ENCODE data around the gene TPM4. TPM values are rescaled to one million over a fixed set of nuclear protein-coding genes. Genes with fewer than 3 reads are reported as not detected.

TPM4 gene
- total and polyA plus RNA-seq, 2 experiments from 2014 or later, result 223 to 288 TPM

DNA sequence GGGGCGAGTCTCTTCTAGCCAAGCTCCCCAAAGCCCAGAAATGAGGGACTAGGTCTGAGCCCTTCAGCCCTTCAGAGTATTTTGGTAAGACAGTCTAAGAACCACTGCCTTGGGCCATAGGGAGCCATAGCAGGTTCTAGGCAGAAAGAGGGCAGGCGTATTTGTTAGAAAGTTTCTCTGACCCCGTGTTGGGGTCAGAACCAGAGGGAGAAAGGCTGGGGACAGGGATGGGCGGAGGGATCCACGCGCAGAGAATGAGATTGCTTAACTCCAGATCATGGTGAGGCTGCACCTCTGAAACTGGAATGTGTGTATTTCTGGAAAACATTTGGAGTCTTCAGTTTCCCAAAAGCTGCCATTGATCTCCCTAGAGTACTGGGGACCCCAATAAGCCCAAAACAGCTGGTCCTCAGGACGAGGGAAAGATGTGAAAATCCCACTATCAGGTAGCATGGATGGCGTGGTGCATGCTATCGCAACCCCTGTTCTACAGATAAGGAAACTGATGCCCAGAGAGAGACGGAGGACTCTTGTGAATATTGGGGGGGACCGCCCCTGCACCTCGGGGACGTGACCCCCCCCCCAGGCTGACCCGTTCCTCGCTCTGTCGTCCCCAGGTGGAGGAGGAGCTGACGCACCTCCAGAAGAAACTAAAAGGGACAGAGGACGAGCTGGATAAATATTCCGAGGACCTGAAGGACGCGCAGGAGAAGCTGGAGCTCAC lies 703 bp upstream of the TPM4 start:
- Histone ChIP-seq H3F3A (replicated peaks; ENCODE audit: low read depth) (peaks cover 15% of the 10 kb centered on the region; the same call in 1 of the 2 replicates), H2AFZ (no peak overlapping the region), H3K27ac (ENCODE audit: low read depth) (peak overlapping the region; percentile 99), H3K4me3 (peak overlapping the region; percentile 90), H3K27me3 (ENCODE audit: insufficient read depth) (no peaks in the 10 kb centered on the region), H3K4me1 (ENCODE audit: insufficient read depth) (peaks cover 29% of the 10 kb centered on the region), H3K9me2 (ENCODE audit: insufficient read depth) (no peaks in the 10 kb centered on the region), H4K20me1 (replicated peaks; ENCODE audit: insufficient read depth) (no peaks in the 10 kb centered on the region; the same call in 1 of the 2 replicates), H3K4me2 (peak overlapping the region; percentile 81), H3K79me2 (replicated peaks; ENCODE audit: insufficient read depth) (peaks cover 35% of the 10 kb centered on the region), H3K36me3 (ENCODE audit: insufficient read depth) (no peaks in the 10 kb centered on the region; the same call in 1 of the 2 replicates)
- Mint-ChIP-seq H3K4me3 (peak overlapping the region; percentile 82), H3K27ac (peak overlapping the region; percentile 97), H3K36me3 (ENCODE audit: low read depth) (peaks cover 36% of the 10 kb centered on the region), H3K9me3 (peaks cover 9% of the 10 kb centered on the region), H3K27me3 (ENCODE audit: insufficient read depth, low read depth, poor library complexity) (peaks cover 44% of the 10 kb centered on the region), H3K4me1 (peaks cover 29% of the 10 kb centered on the region)
- ATAC-seq (no peak), DNase-seq (ENCODE audit: low spot score) (no peak)
- TF ChIP-seq, protein P1, sequence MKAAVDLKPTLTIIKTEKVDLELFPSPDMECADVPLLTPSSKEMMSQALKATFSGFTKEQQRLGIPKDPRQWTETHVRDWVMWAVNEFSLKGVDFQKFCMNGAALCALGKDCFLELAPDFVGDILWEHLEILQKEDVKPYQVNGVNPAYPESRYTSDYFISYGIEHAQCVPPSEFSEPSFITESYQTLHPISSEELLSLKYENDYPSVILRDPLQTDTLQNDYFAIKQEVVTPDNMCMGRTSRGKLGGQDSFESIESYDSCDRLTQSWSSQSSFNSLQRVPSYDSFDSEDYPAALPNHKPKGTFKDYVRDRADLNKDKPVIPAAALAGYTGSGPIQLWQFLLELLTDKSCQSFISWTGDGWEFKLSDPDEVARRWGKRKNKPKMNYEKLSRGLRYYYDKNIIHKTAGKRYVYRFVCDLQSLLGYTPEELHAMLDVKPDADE (IDR thresholded peaks at IDR 0.05), result no peak
- TF ChIP-seq NANOG (IDR thresholded peaks at IDR 0.05; ENCODE audit: borderline replicate concordance) (no peak), ZNF114 (CRISPR knock-in tag; IDR thresholded peaks at IDR 0.05) (no peak), JUNB (IDR thresholded peaks at IDR 0.05; ENCODE audit: unreplicated experiment) (no peak), ZNF462 (CRISPR knock-in tag; IDR thresholded peaks at IDR 0.05) (no peak), EZH2phosphoT487 (IDR thresholded peaks at IDR 0.05; ENCODE audit: unreplicated experiment) (no peak), POLR2AphosphoS5 (IDR thresholded peaks at IDR 0.05; ENCODE audit: low read depth) (no peak)
